GM12878 (cell line): ENCODE results near the gene CSTB. TPM values are rescaled to one million over a fixed set of nuclear protein-coding genes. Genes with fewer than 3 reads are reported as not detected.

ENCODE experiments used
- KAT2A ChIP-seq: conservative IDR thresholded peaks from 2 replicates; pipeline ENCODE4 v1.6.1; 2011; ENCODE audit warnings: low read depth, low read length; ENCODE audit not compliant: control insufficient read depth
- LARP7 ChIP-seq: fragments of 450-650 bp; IDR thresholded peaks from 2 replicates; pipeline ENCODE4 v1.6.1; 2017; ENCODE audit warnings: mild to moderate bottlenecking
- PBX3 ChIP-seq: IDR thresholded peaks from 2 replicates; pipeline ENCODE4 v1.6.1; 2011; ENCODE audit warnings: mild to moderate bottlenecking, low read depth, low read length, moderate library complexity; ENCODE audit not compliant: insufficient replicate concordance
- PKNOX1 ChIP-seq: fragments of 450-650 bp; IDR thresholded peaks from 2 replicates; pipeline ENCODE4 v1.6.1; 2016; ENCODE audit warnings: mild to moderate bottlenecking
- POU2F2 ChIP-seq: IDR thresholded peaks from 3 replicates; pipeline ENCODE4 v1.6.1; 2011; ENCODE audit warnings: low read depth, mild to moderate bottlenecking, low read length, borderline replicate concordance
- RELB ChIP-seq: fragments of 450-650 bp; IDR thresholded peaks from 2 replicates; pipeline ENCODE4 v1.6.1; 2017; ENCODE audit warnings: low read depth, mild to moderate bottlenecking, moderate library complexity
- STAT1 ChIP-seq: fragments of 450-650 bp; conservative IDR thresholded peaks from 2 replicates; pipeline ENCODE4 v1.6.1; 2014; ENCODE audit warnings: antibody characterized with exemption, mild to moderate bottlenecking
- TCF3 ChIP-seq: IDR thresholded peaks from 2 replicates; pipeline ENCODE4 v1.6.1; 2012; ENCODE audit warnings: low read depth, mild to moderate bottlenecking, low read length, borderline replicate concordance; ENCODE audit not compliant: insufficient read depth
- YY1 ChIP-seq: IDR thresholded peaks from 2 replicates; pipeline ENCODE4 v1.6.1; 2011; ENCODE audit warnings: low read depth, mild to moderate bottlenecking, low read length
- ZNF24 ChIP-seq: fragments of 450-650 bp; IDR thresholded peaks from 2 replicates; pipeline ENCODE4 v1.6.1; 2017; ENCODE audit warnings: antibody characterized with exemption, mild to moderate bottlenecking
- ZNF592 ChIP-seq: fragments of 450-650 bp; IDR thresholded peaks from 2 replicates; pipeline ENCODE4 v1.6.1; 2017; ENCODE audit warnings: mild to moderate bottlenecking, moderate library complexity
- ZNF622 ChIP-seq: fragments of 450-650 bp; IDR thresholded peaks from 2 replicates; pipeline ENCODE4 v1.6.1; 2017; ENCODE audit warnings: mild to moderate bottlenecking, inconsistent platforms
- ZNF687 ChIP-seq: fragments of 450-650 bp; IDR thresholded peaks from 2 replicates; pipeline ENCODE4 v1.6.1; 2017; ENCODE audit warnings: mild to moderate bottlenecking, moderate library complexity
- polyA plus RNA-seq, 11 experiments: library from polyadenylated mRNA; depleted of rRNA in 4 of 11; unstranded in 6 of 11; stranded (reverse) in 5 of 11; fragments of >200 nt; fragmentation: Nextera tagmentation in 4 of 11; fragmentation: Illumina TruSeq in 1 of 11; extraction: Ambion mirVana in 4 of 11; extraction: Trizol in 1 of 11; gene quantifications; 1 replicate in 1 of 11; 2 replicates in 10 of 11; pipeline versions ENCODE4 v1.2.1 to v1.2.3, GENCODE V29; 2011 to 2016; ENCODE audit warnings: inconsistent platforms in 2 of 11, missing spikeins in 2 of 11, low read depth in 1 of 11
- total RNA-seq, 4 experiments: library from RNA; depleted of rRNA in 3 of 4; stranded (reverse); fragments of >200 nt in 3 of 4; fragmentation: Illumina TruSeq in 1 of 4; extraction: Trizol in 1 of 4; gene quantifications; 2 replicates each; pipeline versions ENCODE4 v1.2.1 to v1.2.3, GENCODE V29; 2013 to 2021

The CSTB gene
- total and polyA plus RNA-seq, 10 of the 15 experiments (the other 5 are each of a cell fraction or from before 2014, with no cell fraction given): 12.5 to 82.7 (median 41.9) TPM

- TF ChIP-seq RELB (peak; percentile 32; the same call in 1 of the 2 replicates), PKNOX1 (peak; percentile 61), YY1 (peak; percentile 73), KAT2A (no peak), ZNF622 (no peak), PBX3 (peak; percentile 26), LARP7 (peak; percentile 65; the same call in 1 of the 2 replicates), ZNF24 (peak; percentile 25; the same call in 1 of the 2 replicates), POU2F2 (peak; percentile 45; the same call in 1 of the 3 replicates), TCF3 (0 out of 2 replicates have a peak, but pooled peaks have one; percentile 45), STAT1 (peak; percentile 31; the same call in 1 of the 2 replicates), ZNF592 (peak; percentile 72; the same call in 1 of the 2 replicates), ZNF687 (peak; percentile 90)
These were observed 34.6 kb upstream of the CSTB start (continued) for GRCh38 chr21:43810505-43811261.
